Activated naive CD8-positive, alpha-beta T cell treated with anti-CD3 and anti-CD28 coated beads for 36 hours (primary cell): ENCODE results near the gene TMEM178A. TPM values are rescaled to one million over a fixed set of nuclear protein-coding genes. Genes with fewer than 3 reads are reported as not detected.
"Not testable (repeated sequence)": the region's sequence is repeated elsewhere in the genome, so short reads cannot be mapped to it uniquely, and the experiment has no call there.

Experiments
- DNase-seq: peaks from one replicate; pipeline ENCODE4 v3.0.0; 2021
- H3K27ac Mint-ChIP-seq: one replicate; pipeline ENCODE4 v1.8.0; 2022; ENCODE audit warnings: mild to moderate bottlenecking, moderate library complexity, mixed read lengths
- H3K27me3 Mint-ChIP-seq: one replicate; pipeline ENCODE4 v1.8.0; 2022; ENCODE audit warnings: mild to moderate bottlenecking, mixed read lengths
- H3K36me3 Mint-ChIP-seq: one replicate; pipeline ENCODE4 v1.8.0; 2021; ENCODE audit warnings: mild to moderate bottlenecking, mixed read lengths
- H3K4me1 Mint-ChIP-seq: one replicate; pipeline ENCODE4 v1.8.0; 2021; ENCODE audit warnings: mixed read lengths
- H3K4me3 Mint-ChIP-seq: one replicate; pipeline ENCODE4 v1.8.0; 2022; ENCODE audit warnings: mild to moderate bottlenecking, moderate library complexity, mixed read lengths
- H3K9me3 Mint-ChIP-seq: one replicate; pipeline ENCODE4 v1.8.0; 2022; ENCODE audit warnings: mixed read lengths
- total RNA-seq, 2 experiments: library from RNA; stranded (reverse); gene quantifications; one replicate each; pipeline ENCODE4 v1.2.3, GENCODE V29; 2021

The TMEM178A gene
- total RNA-seq, 2 experiments from 2014 or later, result 0.16 TPM

DNA sequence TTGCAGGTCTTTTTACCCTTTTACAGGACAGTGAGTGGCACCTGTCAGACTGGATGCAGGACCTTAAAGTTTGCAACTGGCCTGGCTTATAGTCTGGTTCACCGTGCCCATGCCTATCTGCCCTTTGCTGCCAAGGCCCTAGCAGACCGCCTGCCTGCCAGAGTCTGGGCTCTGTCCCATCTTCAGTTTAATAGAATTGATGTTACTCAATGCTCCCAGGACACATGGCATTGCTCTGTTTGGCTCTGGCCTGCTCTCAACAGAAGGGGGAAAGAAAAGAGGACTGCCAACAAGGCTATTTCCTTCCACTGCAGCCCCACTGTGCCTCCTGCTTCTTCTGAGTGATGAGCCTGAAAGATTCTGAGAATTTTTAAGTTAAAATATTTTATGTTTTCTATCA, 25.6 kb upstream of the TMEM178A start:
- no peak overlapping the region for H3K27ac Mint-ChIP-seq
- H3K36me3 Mint-ChIP-seq, result no peaks in the 10 kb centered on the region
- no peaks in the 10 kb centered on the region for H3K4me1 Mint-ChIP-seq
- no peaks in the 10 kb centered on the region for H3K9me3 Mint-ChIP-seq
- no peaks in the 10 kb centered on the region for H3K27me3 Mint-ChIP-seq
- H3K4me3 Mint-ChIP-seq, result no peak overlapping the region
- no peak for DNase-seq

- no peak for DNase-seq
- no peaks in the 10 kb centered on the region for H3K4me1 Mint-ChIP-seq
- H3K9me3 Mint-ChIP-seq, result no peaks in the 10 kb centered on the region
- no peaks in the 10 kb centered on the region for H3K36me3 Mint-ChIP-seq
- no peak overlapping the region for H3K4me3 Mint-ChIP-seq
- no peaks in the 10 kb centered on the region for H3K27me3 Mint-ChIP-seq
- no peak overlapping the region for H3K27ac Mint-ChIP-seq
Measured at GRCh38 chr2:39640681-39641080, 25.0 kb upstream of the TMEM178A start.

- H3K36me3 Mint-ChIP-seq, result no peaks in the 10 kb centered on the region
- H3K4me3 Mint-ChIP-seq, result no peak overlapping the region
- H3K4me1 Mint-ChIP-seq, result no peaks in the 10 kb centered on the region
- no peaks in the 10 kb centered on the region for H3K27me3 Mint-ChIP-seq
- H3K9me3 Mint-ChIP-seq, result no peaks in the 10 kb centered on the region
- H3K27ac Mint-ChIP-seq, result no peak overlapping the region
- no peak for DNase-seq
Measured at GRCh38 chr2:39641635-39642034, 24.1 kb upstream of the TMEM178A start.

- Mint-ChIP-seq H3K27ac (no peak overlapping the region), H3K4me3 (no peak overlapping the region), H3K4me1 (no peaks in the 10 kb centered on the region), H3K27me3 (no peaks in the 10 kb centered on the region), H3K9me3 (no peaks in the 10 kb centered on the region), H3K36me3 (no peaks in the 10 kb centered on the region)
- DNase-seq, result no peak
Measured at GRCh38 chr2:39642051-39642718, 23.5 kb upstream of the TMEM178A start.

DNA sequence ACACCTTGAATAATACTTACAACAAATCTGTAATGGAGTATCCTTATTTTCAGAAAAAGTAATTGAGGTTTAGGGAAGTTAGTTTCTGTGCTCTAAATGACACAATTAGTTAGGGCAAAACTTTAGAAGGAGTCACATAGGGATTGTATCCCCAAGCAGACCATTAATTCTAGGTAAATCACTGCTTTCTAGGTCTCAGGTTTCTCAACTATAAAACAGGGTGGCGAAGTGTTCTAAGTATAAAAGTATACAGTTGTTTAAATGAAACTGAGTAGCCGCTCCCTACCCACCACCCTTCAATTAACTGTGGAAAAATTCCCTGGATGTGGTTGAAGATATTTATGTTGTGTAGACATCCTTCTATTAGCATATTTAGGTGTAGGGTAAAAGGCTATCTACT, 19.9 kb upstream of the TMEM178A start:
- DNase-seq, result no peak
- Mint-ChIP-seq H3K9me3 (no peaks in the 10 kb centered on the region), H3K4me3 (no peak overlapping the region), H3K4me1 (no peaks in the 10 kb centered on the region), H3K27me3 (no peaks in the 10 kb centered on the region), H3K27ac (no peak overlapping the region), H3K36me3 (no peaks in the 10 kb centered on the region)

- no peaks in the 10 kb centered on the region for H3K36me3 Mint-ChIP-seq
- H3K4me3 Mint-ChIP-seq, result no peak overlapping the region
- H3K9me3 Mint-ChIP-seq, result no peaks in the 10 kb centered on the region
- no peak for DNase-seq
- H3K27ac Mint-ChIP-seq, result no peak overlapping the region
- no peaks in the 10 kb centered on the region for H3K27me3 Mint-ChIP-seq
- H3K4me1 Mint-ChIP-seq, result no peaks in the 10 kb centered on the region
Measured at GRCh38 chr2:39646267-39646666, 19.4 kb upstream of the TMEM178A start.

DNA sequence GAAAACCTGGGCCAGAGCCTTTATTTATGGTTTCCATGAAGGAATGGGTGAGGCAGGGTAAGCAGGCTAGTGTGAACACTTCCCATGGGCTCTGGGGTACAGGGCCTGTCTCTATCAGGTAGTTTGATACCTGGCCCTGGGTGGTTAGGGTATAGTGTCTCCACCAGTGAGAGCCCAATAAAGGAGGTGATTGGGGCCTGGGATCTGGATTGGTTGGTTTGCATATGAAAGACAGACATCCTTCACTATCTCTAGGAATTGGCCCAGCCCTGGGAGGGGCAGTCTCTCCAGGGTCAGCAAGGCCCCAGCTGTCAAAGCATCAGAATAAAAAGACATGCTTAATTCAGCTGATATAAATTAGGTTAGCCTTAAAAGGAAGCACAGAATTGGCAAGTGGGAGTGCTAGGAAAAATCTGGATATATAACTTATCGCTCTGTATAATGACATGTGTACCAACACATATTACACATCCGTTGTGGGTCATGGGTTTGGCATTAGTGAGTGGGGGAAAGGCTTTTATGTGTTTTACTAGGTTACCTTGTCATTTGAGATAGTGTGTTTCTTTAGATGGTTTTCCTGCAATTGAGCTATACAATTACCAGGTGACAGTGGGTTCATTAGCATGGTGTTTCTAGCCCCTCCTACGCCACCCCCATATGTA, 18.5 kb upstream of the TMEM178A start:
- Mint-ChIP-seq H3K27ac (no peak overlapping the region), H3K36me3 (no peaks in the 10 kb centered on the region), H3K4me3 (no peak overlapping the region), H3K9me3 (no peaks in the 10 kb centered on the region), H3K4me1 (no peaks in the 10 kb centered on the region), H3K27me3 (no peaks in the 10 kb centered on the region)
- no peak for DNase-seq

GRCh38 chr2:39648580-39648979, 17.1 kb upstream of the TMEM178A start:
- Mint-ChIP-seq H3K36me3 (no peaks in the 10 kb centered on the region), H3K4me1 (no peaks in the 10 kb centered on the region), H3K27ac (no peak overlapping the region), H3K27me3 (no peaks in the 10 kb centered on the region), H3K4me3 (no peak overlapping the region), H3K9me3 (no peaks in the 10 kb centered on the region)
- DNase-seq, result no peak

DNA sequence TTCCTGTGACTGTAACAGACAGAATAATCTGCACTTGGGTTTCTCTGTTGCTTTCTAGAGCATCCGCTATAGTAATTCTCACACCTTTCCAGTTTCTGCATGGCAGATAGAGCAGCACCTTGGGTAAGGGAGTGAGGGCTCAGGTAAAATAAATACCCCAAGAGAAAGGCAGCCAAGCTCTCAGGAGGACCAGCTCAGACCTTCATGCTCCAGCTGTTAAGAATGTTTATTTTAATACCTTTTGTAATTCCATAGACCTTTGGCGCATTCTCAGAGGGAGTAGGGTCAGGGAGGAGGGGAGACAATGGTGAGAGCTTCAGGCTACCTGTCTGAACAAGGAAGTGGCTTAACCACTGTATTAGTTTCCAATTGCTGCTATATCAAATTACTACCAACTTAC, 16.2 kb upstream of the TMEM178A start:
- no peaks in the 10 kb centered on the region for H3K9me3 Mint-ChIP-seq
- no peaks in the 10 kb centered on the region for H3K4me1 Mint-ChIP-seq
- H3K27ac Mint-ChIP-seq, result no peak overlapping the region
- no peak for DNase-seq
- no peaks in the 10 kb centered on the region for H3K36me3 Mint-ChIP-seq
- no peak overlapping the region for H3K4me3 Mint-ChIP-seq
- no peaks in the 10 kb centered on the region for H3K27me3 Mint-ChIP-seq

GRCh38 chr2:39650468-39650867, 15.2 kb upstream of the TMEM178A start:
- Mint-ChIP-seq H3K27ac (no peak overlapping the region), H3K4me1 (no peaks in the 10 kb centered on the region), H3K9me3 (no peaks in the 10 kb centered on the region), H3K27me3 (no peaks in the 10 kb centered on the region), H3K36me3 (no peaks in the 10 kb centered on the region), H3K4me3 (no peak overlapping the region)
- DNase-seq, result no peak

DNA sequence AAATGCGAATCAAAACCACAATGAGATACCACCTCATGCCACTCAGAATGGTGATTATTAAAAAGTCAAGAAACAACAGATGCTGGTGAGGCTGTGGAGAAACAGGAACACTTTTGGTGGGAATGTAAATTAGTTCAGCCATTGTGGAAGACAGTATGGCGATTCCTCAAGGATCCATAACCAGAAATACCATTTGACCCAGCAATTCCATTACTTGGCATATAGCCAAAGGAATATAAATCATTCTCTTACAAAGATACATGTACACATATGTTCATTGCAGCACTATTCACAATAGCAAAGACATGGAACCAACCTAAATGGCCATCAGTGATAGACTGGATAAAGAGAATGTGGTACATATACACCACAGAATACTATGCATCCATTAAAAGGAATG, 9.5 kb upstream of the TMEM178A start:
- not testable (repeated sequence) for DNase-seq, H3K4me3 Mint-ChIP-seq, H3K36me3 Mint-ChIP-seq, H3K27me3 Mint-ChIP-seq, H3K4me1 Mint-ChIP-seq, H3K27ac Mint-ChIP-seq, H3K9me3 Mint-ChIP-seq

GRCh38 chr2:39657287-39657937, 8.3 kb upstream of the TMEM178A start:
- no peak overlapping the region for H3K4me3 Mint-ChIP-seq
- H3K4me1 Mint-ChIP-seq, result no peaks in the 10 kb centered on the region
- peaks cover 3% of the 10 kb centered on the region for H3K27me3 Mint-ChIP-seq
- no peaks in the 10 kb centered on the region for H3K36me3 Mint-ChIP-seq
- H3K9me3 Mint-ChIP-seq, result no peaks in the 10 kb centered on the region
- DNase-seq, result no peak
- no peak overlapping the region for H3K27ac Mint-ChIP-seq

- Mint-ChIP-seq H3K9me3 (no peaks in the 10 kb centered on the region), H3K36me3 (no peaks in the 10 kb centered on the region), H3K27me3 (peaks cover 8% of the 10 kb centered on the region), H3K4me1 (no peaks in the 10 kb centered on the region), H3K4me3 (no peak overlapping the region), H3K27ac (no peak overlapping the region)
- no peak for DNase-seq
Measured at GRCh38 chr2:39658371-39658770, 7.3 kb upstream of the TMEM178A start.

GRCh38 chr2:39659765-39660611, 5.7 kb upstream of the TMEM178A start:
- no peak for DNase-seq
- no peaks in the 10 kb centered on the region for H3K4me1 Mint-ChIP-seq
- H3K27me3 Mint-ChIP-seq, result peaks cover 24% of the 10 kb centered on the region
- H3K36me3 Mint-ChIP-seq, result no peaks in the 10 kb centered on the region
- no peak overlapping the region for H3K4me3 Mint-ChIP-seq
- H3K9me3 Mint-ChIP-seq, result no peaks in the 10 kb centered on the region
- no peak overlapping the region for H3K27ac Mint-ChIP-seq

DNA sequence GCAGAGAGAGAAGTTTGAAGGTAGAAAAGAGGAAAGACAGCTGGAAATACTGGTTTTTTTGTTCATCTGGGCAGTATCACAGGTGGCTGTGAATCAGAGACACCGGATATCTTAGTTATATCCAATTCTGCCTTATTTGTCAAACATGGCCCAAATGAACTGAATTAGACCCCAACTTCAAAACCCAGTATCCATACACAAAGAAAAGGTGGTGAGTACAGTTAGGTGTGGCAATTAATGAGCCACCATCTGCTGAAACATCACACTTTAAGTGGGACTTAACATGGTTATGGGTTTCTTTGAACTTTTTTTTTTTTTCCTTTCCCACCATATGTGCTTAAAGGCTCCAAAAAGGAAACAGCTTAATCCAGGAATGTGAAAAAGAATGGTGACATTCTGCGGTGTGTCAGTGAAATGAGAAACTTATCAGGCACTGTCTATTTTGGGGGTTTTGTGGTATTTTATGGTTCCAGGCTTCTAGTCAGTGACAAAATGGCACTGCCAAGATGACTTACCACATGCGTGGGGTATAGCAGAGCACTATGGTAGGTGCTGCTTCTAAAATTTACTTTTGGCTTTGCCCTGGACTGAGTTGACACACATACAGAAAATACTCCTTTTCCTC, 5.0 kb upstream of the TMEM178A start:
- Mint-ChIP-seq H3K27me3 (peaks cover 31% of the 10 kb centered on the region), H3K4me1 (no peaks in the 10 kb centered on the region), H3K9me3 (no peaks in the 10 kb centered on the region), H3K4me3 (no peak overlapping the region), H3K27ac (no peak overlapping the region), H3K36me3 (no peaks in the 10 kb centered on the region)
- no peak for DNase-seq
